ENCODE results near the gene PRLR. TPM values are rescaled to one million over a fixed set of nuclear protein-coding genes. Genes with fewer than 3 reads are reported as not detected.
A peak's percentile ranks its signal among the peaks of the same experiment; 100 is the strongest.

PRLR gene
- total and polyA plus RNA-seq, 9 of the 15 experiments (the other 6 are each of a cell fraction or from before 2014, with no cell fraction given) = 0.02 TPM; not detected in 8

GRCh38 chr5:35003018-35003957, 227.0 kb downstream of the PRLR start (continued):
- TF ChIP-seq RCOR1 (IDR thresholded peaks at IDR 0.05; ENCODE audit: borderline replicate concordance in 1 of 2, low read depth in 2 of 2, low read length in 2 of 2) (0 out of 4 replicates have a peak, but pooled peaks of 1 of the 2 experiments have one; percentile 27), CC2D1A (IDR thresholded peaks at IDR 0.05) (0 out of 2 replicates have a peak, but pooled peaks have one; percentile 29), ZNF592 (IDR thresholded peaks at IDR 0.05) (no peak), STAG1 (CRISPR knock-in tag; IDR thresholded peaks at IDR 0.05; ENCODE audit: borderline replicate concordance) (peak; percentile 45; the same call in 1 of the 2 replicates), FOXP1 (CRISPR knock-in tag; IDR thresholded peaks at IDR 0.05) (no peak), CUX1 (CRISPR knock-in tag; IDR thresholded peaks at IDR 0.05) (no peak)
- TF ChIP-seq, protein P1, sequence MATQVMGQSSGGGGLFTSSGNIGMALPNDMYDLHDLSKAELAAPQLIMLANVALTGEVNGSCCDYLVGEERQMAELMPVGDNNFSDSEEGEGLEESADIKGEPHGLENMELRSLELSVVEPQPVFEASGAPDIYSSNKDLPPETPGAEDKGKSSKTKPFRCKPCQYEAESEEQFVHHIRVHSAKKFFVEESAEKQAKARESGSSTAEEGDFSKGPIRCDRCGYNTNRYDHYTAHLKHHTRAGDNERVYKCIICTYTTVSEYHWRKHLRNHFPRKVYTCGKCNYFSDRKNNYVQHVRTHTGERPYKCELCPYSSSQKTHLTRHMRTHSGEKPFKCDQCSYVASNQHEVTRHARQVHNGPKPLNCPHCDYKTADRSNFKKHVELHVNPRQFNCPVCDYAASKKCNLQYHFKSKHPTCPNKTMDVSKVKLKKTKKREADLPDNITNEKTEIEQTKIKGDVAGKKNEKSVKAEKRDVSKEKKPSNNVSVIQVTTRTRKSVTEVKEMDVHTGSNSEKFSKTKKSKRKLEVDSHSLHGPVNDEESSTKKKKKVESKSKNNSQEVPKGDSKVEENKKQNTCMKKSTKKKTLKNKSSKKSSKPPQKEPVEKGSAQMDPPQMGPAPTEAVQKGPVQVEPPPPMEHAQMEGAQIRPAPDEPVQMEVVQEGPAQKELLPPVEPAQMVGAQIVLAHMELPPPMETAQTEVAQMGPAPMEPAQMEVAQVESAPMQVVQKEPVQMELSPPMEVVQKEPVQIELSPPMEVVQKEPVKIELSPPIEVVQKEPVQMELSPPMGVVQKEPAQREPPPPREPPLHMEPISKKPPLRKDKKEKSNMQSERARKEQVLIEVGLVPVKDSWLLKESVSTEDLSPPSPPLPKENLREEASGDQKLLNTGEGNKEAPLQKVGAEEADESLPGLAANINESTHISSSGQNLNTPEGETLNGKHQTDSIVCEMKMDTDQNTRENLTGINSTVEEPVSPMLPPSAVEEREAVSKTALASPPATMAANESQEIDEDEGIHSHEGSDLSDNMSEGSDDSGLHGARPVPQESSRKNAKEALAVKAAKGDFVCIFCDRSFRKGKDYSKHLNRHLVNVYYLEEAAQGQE (IDR thresholded peaks at IDR 0.05; ENCODE audit: borderline replicate concordance) = peak; percentile 79; the same call in 1 of the 2 replicates
- TF ChIP-seq, protein P1 (CRISPR knock-in tag; IDR thresholded peaks at IDR 0.05; ENCODE audit: low read depth) = no peak

Measured in K562 (cell line).